Astrocyte of the spinal cord (primary cell): ENCODE results near the gene CCDC183.
"Not testable (repeated sequence)": the region's sequence is repeated elsewhere in the genome, so short reads cannot be mapped to it uniquely, and the experiment has no call there.

Experiments
- DNase-seq: peaks from one replicate; pipeline ENCODE4 v3.0.0; 2011; ENCODE audit warnings: low read depth, low spot score
- H3K4me3 ChIP-seq: 2 replicates; pipeline ENCODE4 v1.5.1; 2011; ENCODE audit warnings: low read depth, mild to moderate bottlenecking, low read length, moderate library complexity
- CTCF ChIP-seq: IDR thresholded peaks from 2 replicates; pipeline ENCODE4 v1.5.1; 2012; ENCODE audit warnings: low read depth, mild to moderate bottlenecking, low read length, inconsistent platforms
- in situ Hi-C: cut with HindIII; loops from 2 replicates; pipeline ENCODE4 v1.10.0; 2017; ENCODE audit warnings: low sequenced_read_pairs

Gene CCDC183

GRCh38 chr9:136831002-136831719 is 35.0 kb downstream of the CCDC183 start:
- in situ Hi-C loops = no loop called here
- DNase-seq = no peak
- no peak overlapping the region for H3K4me3 ChIP-seq
- TF ChIP-seq CTCF = no peak

GRCh38 chr9:136831720-136832104 is 35.6 kb downstream of the CCDC183 start:
- DNase-seq = no peak
- TF ChIP-seq CTCF = no peak
- in situ Hi-C loops = no loop called here
- no peak overlapping the region for H3K4me3 ChIP-seq

- no peak for DNase-seq
- in situ Hi-C loops = no loop called here
- no peak overlapping the region for H3K4me3 ChIP-seq
- TF ChIP-seq CTCF = no peak
These were observed 36.4 kb downstream of the CCDC183 start for GRCh38 chr9:136832581-136832980.

GRCh38 chr9:136833381-136834048 is 37.4 kb downstream of the CCDC183 start:
- in situ Hi-C loops, H3K4me3 ChIP-seq, DNase-seq: not testable (repeated sequence)

- no peak for DNase-seq
- no peak for TF ChIP-seq CTCF
- in situ Hi-C loops = no loop called here
- H3K4me3 ChIP-seq = no peak overlapping the region
These were observed 39.2 kb downstream of the CCDC183 start for GRCh38 chr9:136835162-136835931.

- no peak for DNase-seq
- TF ChIP-seq CTCF = no peak
- H3K4me3 ChIP-seq = no peak overlapping the region
- in situ Hi-C loops = no loop called here
These were observed 40.1 kb downstream of the CCDC183 start for GRCh38 chr9:136835932-136836904.
